ENCODE results near the gene KLK14. TPM values are rescaled to one million over a fixed set of nuclear protein-coding genes. Genes with fewer than 3 reads are reported as not detected.

The KLK14 gene
- total RNA-seq, 1 experiment from 2014 or later = 0.76 TPM

DNA sequence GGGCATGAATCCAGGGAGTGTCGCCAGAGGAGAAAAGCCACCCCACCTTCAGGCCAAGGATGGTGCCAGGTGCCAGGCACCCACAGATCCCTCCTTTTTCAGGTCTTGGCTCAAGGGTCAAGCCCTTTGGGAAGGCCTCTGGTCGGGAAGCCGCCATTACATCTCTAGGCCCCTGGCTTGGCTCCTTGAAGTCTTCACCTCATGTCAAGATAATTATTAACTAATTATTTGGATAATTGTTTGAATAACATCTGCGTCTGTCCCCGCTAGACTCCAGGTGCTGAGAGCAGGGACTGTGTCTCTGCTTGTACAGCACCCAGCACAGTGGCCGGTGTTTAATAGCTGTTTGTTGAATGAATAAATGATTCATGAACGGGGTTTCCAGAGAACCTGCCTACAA is 19.0 kb downstream of the KLK14 start (continued):
- TF ChIP-seq, protein P1, sequence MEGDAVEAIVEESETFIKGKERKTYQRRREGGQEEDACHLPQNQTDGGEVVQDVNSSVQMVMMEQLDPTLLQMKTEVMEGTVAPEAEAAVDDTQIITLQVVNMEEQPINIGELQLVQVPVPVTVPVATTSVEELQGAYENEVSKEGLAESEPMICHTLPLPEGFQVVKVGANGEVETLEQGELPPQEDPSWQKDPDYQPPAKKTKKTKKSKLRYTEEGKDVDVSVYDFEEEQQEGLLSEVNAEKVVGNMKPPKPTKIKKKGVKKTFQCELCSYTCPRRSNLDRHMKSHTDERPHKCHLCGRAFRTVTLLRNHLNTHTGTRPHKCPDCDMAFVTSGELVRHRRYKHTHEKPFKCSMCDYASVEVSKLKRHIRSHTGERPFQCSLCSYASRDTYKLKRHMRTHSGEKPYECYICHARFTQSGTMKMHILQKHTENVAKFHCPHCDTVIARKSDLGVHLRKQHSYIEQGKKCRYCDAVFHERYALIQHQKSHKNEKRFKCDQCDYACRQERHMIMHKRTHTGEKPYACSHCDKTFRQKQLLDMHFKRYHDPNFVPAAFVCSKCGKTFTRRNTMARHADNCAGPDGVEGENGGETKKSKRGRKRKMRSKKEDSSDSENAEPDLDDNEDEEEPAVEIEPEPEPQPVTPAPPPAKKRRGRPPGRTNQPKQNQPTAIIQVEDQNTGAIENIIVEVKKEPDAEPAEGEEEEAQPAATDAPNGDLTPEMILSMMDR (IDR thresholded peaks at IDR 0.05 in 2 of 3, conservative IDR thresholded peaks at IDR 0.05 in 1 of 3; ENCODE audit: borderline replicate concordance in 1 of 3, insufficient read depth in 1 of 3, low read depth in 2 of 3, low read length in 2 of 3) = no peak
- TF ChIP-seq CBX3 (IDR thresholded peaks at IDR 0.05; ENCODE audit: low read depth) = no peak
- TF ChIP-seq YY1 (IDR thresholded peaks at IDR 0.05; ENCODE audit: extremely low read depth, insufficient replicate concordance, low read depth, low read length) = no peak
- no peak for TF ChIP-seq TCF7L2 (IDR thresholded peaks at IDR 0.05; ENCODE audit: borderline replicate concordance, extremely low read depth, insufficient read depth, insufficient read length)
- no peak for TF ChIP-seq CEBPB (IDR thresholded peaks at IDR 0.05; ENCODE audit: low read depth)

DNA sequence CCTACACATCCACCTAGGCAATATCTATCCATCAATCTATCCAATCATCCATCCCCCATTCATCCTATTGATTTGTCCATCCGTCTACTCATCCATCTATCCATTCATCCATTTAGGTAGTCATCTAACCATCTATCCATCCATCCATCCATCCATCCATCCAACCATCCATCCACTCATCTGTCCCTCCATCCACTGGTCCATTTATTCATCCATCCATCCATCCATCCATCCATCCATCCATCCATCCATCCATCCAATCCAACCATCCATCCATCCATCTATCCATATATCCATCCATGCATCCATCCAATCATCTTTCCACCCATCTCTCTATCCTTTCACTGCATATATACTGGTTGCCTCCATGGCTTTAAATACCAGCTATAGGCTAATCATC is 21.7 kb downstream of the KLK14 start:
- H3K9me2 ChIP-seq (ENCODE audit: insufficient read depth) = no peaks in the 10 kb centered on the region
- H3K27me3 ChIP-seq (ENCODE audit: insufficient read depth, low read length) = no peaks in the 10 kb centered on the region; the same call in 1 of the 2 replicates
- no peak for TF ChIP-seq RAD21 (IDR thresholded peaks at IDR 0.05; ENCODE audit: low read depth)
- no peak for TF ChIP-seq SIN3A (IDR thresholded peaks at IDR 0.05; ENCODE audit: low read depth)
- no peak for TF ChIP-seq EZH2phosphoT487 (IDR thresholded peaks at IDR 0.05; ENCODE audit: borderline replicate concordance)
- TF ChIP-seq POLR2AphosphoS5 (IDR thresholded peaks at IDR 0.05; ENCODE audit: low read depth, low read length) = no peak
- TF ChIP-seq, protein P2, sequence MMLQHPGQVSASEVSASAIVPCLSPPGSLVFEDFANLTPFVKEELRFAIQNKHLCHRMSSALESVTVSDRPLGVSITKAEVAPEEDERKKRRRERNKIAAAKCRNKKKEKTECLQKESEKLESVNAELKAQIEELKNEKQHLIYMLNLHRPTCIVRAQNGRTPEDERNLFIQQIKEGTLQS (IDR thresholded peaks at IDR 0.05) = no peak
- TF ChIP-seq, protein P3, sequence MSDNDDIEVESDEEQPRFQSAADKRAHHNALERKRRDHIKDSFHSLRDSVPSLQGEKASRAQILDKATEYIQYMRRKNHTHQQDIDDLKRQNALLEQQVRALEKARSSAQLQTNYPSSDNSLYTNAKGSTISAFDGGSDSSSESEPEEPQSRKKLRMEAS (IDR thresholded peaks at IDR 0.05) = no peak
- no peak for TF ChIP-seq ELF1 (IDR thresholded peaks at IDR 0.05; ENCODE audit: borderline replicate concordance, low read depth)
- no peak for TF ChIP-seq SRF (IDR thresholded peaks at IDR 0.05; ENCODE audit: low read depth)
- no peak for TF ChIP-seq SP1 (IDR thresholded peaks at IDR 0.05; ENCODE audit: low read depth)
- TF ChIP-seq YY1 (IDR thresholded peaks at IDR 0.05; ENCODE audit: extremely low read depth, insufficient replicate concordance, low read depth, low read length) = no peak
- no peak for TF ChIP-seq EGR1 (IDR thresholded peaks at IDR 0.05; ENCODE audit: low read depth)
- TF ChIP-seq, protein P4, sequence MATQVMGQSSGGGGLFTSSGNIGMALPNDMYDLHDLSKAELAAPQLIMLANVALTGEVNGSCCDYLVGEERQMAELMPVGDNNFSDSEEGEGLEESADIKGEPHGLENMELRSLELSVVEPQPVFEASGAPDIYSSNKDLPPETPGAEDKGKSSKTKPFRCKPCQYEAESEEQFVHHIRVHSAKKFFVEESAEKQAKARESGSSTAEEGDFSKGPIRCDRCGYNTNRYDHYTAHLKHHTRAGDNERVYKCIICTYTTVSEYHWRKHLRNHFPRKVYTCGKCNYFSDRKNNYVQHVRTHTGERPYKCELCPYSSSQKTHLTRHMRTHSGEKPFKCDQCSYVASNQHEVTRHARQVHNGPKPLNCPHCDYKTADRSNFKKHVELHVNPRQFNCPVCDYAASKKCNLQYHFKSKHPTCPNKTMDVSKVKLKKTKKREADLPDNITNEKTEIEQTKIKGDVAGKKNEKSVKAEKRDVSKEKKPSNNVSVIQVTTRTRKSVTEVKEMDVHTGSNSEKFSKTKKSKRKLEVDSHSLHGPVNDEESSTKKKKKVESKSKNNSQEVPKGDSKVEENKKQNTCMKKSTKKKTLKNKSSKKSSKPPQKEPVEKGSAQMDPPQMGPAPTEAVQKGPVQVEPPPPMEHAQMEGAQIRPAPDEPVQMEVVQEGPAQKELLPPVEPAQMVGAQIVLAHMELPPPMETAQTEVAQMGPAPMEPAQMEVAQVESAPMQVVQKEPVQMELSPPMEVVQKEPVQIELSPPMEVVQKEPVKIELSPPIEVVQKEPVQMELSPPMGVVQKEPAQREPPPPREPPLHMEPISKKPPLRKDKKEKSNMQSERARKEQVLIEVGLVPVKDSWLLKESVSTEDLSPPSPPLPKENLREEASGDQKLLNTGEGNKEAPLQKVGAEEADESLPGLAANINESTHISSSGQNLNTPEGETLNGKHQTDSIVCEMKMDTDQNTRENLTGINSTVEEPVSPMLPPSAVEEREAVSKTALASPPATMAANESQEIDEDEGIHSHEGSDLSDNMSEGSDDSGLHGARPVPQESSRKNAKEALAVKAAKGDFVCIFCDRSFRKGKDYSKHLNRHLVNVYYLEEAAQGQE (IDR thresholded peaks at IDR 0.05; ENCODE audit: low read depth) = no peak
- no peak for TF ChIP-seq ZNF274 (IDR thresholded peaks at IDR 0.05; ENCODE audit: low read depth, low read length)
- no peak for TF ChIP-seq JUND (IDR thresholded peaks at IDR 0.05)
- no peak for TF ChIP-seq CEBPB (IDR thresholded peaks at IDR 0.05; ENCODE audit: low read depth)

More for the DNA sequence above, 21.7 kb downstream of the KLK14 start:
- H3K4me1 ChIP-seq (ENCODE audit: control insufficient read depth in 1 of 2, insufficient read depth in 2 of 2, low read length in 2 of 2) = peaks cover 9 to 27% of the 10 kb centered on the region in 2 experiments
- ChIA-PET RAD21 (ENCODE audit: low non-redundant PET in 1 of 2, low total read pairs in 2 of 2, uncharacterized antibody in 2 of 2, unreplicated experiment in 2 of 2) (no interaction called here), CTCF (interaction anchor here (0.6 kb wide), 1 partner anchor 45 kb away, joined by 3 read pairs; no protein-coding TSS in a partner anchor), POLR2A (no interaction called here)
- ATAC-seq = no peak
- no peak for DNase-seq (ENCODE audit: low read depth, low spot score)
- no peaks in the 10 kb centered on the region for H3K79me2 ChIP-seq (ENCODE audit: insufficient read depth, low read length)
- H4K20me1 ChIP-seq (ENCODE audit: insufficient read depth) = no peaks in the 10 kb centered on the region
- H3K27ac ChIP-seq (ENCODE audit: low read depth, low read length) = no peak overlapping the region
- no peak overlapping the region for H3K4me2 ChIP-seq (ENCODE audit: low read length)
- H3K9ac ChIP-seq (ENCODE audit: low read length) = no peak overlapping the region
- H3K36me3 ChIP-seq (ENCODE audit: control insufficient read depth in 1 of 2, insufficient read depth in 2 of 2, low read length in 2 of 2) = no peaks in the 10 kb centered on the region
- no peak overlapping the region for H2AFZ ChIP-seq (ENCODE audit: low read depth, low read length, poor library complexity, severe bottlenecking)
- H3K4me3 ChIP-seq (replicated peaks in 1 of 2; ENCODE audit: low read depth in 1 of 2, low read length in 2 of 2) = no peak overlapping the region
- H3K9me3 ChIP-seq (ENCODE audit: control insufficient read depth in 1 of 2, insufficient read depth in 1 of 2, low read depth in 1 of 2, low read length in 2 of 2) = no peaks in the 10 kb centered on the region
- intact Hi-C loops (cut with micrococcal nuclease) = no loop called here
- no TSS peak for BruUV-seq (replicated peaks)

Data from HCT116 (cell line).